Natural killer cell (primary cell): ENCODE measurements around the gene TVP23A. TPM values are rescaled to one million over a fixed set of nuclear protein-coding genes. Genes with fewer than 3 reads are reported as not detected.
"Not testable (repeated sequence)": the region's sequence is repeated elsewhere in the genome, so short reads cannot be mapped to it uniquely, and the experiment has no call there.

ENCODE experiments used
- ATAC-seq, 3 donors: fragments of 150-1000 bp in 2 of 3; fragments of 200-7000 bp in 1 of 3; cut with Tn5 transposase; 1 replicate in 1 of 3; 2 replicates in 2 of 3; pipeline ENCODE4 v1.10.0; 2021; ENCODE audit warnings: mild to moderate bottlenecking in 2 of 3, moderate library complexity in 2 of 3
- DNase-seq, 2 donors: peaks; one replicate each; pipeline versions ENCODE4 v3.0.0 to v3.0.0-alpha.2; 2013 to 2021; ENCODE audit warnings: mixed read lengths in 1 of 2
- H3K27ac ChIP-seq: one replicate; pipeline ENCODE4 v1.5.1; 2013; ENCODE audit warnings: mild to moderate bottlenecking, low read length
- H3K27me3 ChIP-seq: one replicate; pipeline ENCODE4 v1.6.1; 2013; ENCODE audit warnings: low read length; ENCODE audit not compliant: control insufficient read depth, insufficient read depth
- H3K36me3 ChIP-seq: one replicate; pipeline ENCODE4 v1.6.1; 2013; ENCODE audit warnings: low read length; ENCODE audit not compliant: control insufficient read depth, insufficient read depth
- H3K4me1 ChIP-seq: one replicate; pipeline ENCODE4 v1.6.1; 2013; ENCODE audit warnings: low read length; ENCODE audit not compliant: control insufficient read depth, insufficient read depth
- H3K4me3 ChIP-seq: one replicate; pipeline ENCODE4 v1.5.1; 2013; ENCODE audit warnings: low read length
- H3K9me3 ChIP-seq: one replicate; pipeline ENCODE4 v1.6.1; 2013; ENCODE audit warnings: low read length; ENCODE audit not compliant: control insufficient read depth, insufficient read depth
- H3K27ac Mint-ChIP-seq, 2 donors: one replicate each; pipeline ENCODE4 v1.8.0; 2022; ENCODE audit warnings: mild to moderate bottlenecking in 2 of 2, mixed read lengths in 2 of 2, moderate library complexity in 1 of 2
- H3K27me3 Mint-ChIP-seq, 2 donors: one replicate each; pipeline ENCODE4 v1.8.0; 2022; ENCODE audit warnings: low read depth in 2 of 2, mixed read lengths in 2 of 2
- H3K36me3 Mint-ChIP-seq: one replicate; pipeline ENCODE4 v1.8.0; 2022; ENCODE audit warnings: mixed read lengths
- H3K4me1 Mint-ChIP-seq, 2 donors: one replicate each; pipeline ENCODE4 v1.8.0; 2022; ENCODE audit warnings: mixed read lengths in 2 of 2
- H3K4me3 Mint-ChIP-seq: one replicate; pipeline ENCODE4 v1.8.0; 2022; ENCODE audit warnings: mild to moderate bottlenecking, moderate library complexity, mixed read lengths
- H3K9me3 Mint-ChIP-seq, 2 donors: one replicate each; pipeline ENCODE4 v1.8.0; 2022; ENCODE audit warnings: mixed read lengths in 2 of 2
- WGBS: methylation state at CpG from one replicate; pipeline ENCODE4 v1.1.7; 2013; ENCODE audit warnings: missing lambda C conversion rate; ENCODE audit not compliant: insufficient coverage; 5-methylcytosine and 5-hydroxymethylcytosine counted together
- intact Hi-C: fragments of 100-400 bp; cut with micrococcal nuclease; formaldehyde crosslinking; loops from one replicate; pipeline ENCODE4 v1.14.2; 2022
- total RNA-seq, 4 donors: library from RNA; stranded (reverse); fragments of 120-200 nt in 1 of 4; gene quantifications; one replicate each; pipeline versions ENCODE4 v1.2.3 to v1.2.4, GENCODE V29; 2013 to 2022
- TF ChIP-seq, protein P1 (sequence below): fragments of 200-600 bp; IDR thresholded peaks from one replicate; pipeline ENCODE4 v1.8.0; 2022; ENCODE audit warnings: antibody characterized with exemption

TVP23A gene
- total RNA-seq, 3 donors from 2014 or later (not counting 1 experiment from before 2014, with no cell fraction given) = not detected

DNA sequence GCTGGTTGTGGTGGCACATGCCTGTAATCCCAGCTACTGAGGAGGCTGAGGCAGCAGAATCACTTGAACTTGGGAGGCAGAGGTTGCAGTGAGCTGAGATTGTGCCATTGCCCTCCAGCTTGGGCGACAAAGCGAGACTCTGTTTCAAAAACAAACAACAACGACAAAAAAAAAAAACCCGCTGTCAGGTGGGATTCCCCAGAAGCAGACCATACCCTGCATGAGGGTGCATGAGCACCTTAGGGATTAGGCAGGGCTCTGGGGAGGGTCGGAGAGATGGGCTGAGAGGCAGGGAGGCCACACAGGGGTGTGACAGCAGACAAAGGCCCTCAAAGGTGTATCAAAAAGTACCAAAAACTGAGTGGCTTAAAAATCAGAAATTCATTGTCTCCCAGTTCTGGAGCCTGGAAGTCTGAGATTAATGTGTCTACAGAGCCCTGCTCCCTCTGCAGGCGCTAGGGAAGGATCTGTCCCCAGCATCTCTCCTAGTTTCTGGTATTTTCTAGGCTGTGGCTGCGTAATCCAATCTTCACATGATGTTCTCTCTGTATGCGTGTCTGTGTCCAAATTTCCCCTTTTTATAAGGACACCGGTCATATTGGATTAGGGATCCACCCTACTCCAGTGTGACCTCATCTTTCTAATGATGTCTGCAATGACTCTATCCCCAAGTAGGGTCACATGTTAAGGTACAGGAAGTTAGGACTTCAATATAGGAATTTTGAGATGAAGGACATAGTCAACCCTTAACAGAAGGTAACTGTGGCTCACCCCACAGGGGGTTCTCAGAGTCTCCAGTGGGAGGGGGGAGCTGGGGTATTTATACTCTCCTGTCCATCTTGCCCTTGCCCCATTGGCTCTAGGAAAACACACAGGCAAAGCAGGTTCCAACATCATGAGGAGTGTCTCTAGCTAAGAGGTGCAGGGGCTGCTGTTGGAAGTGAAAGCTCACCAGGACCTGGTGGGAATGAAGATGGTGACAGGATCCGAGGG, 13.6 kb upstream of the TVP23A start:
- Histone ChIP-seq H3K9me3 (no peaks in the 10 kb centered on the region), H3K27me3 (no peaks in the 10 kb centered on the region), H3K27ac (no peak overlapping the region), H3K4me1 (peaks cover 18% of the 10 kb centered on the region), H3K4me3 (no peak overlapping the region), H3K36me3 (no peaks in the 10 kb centered on the region)
- ATAC-seq (no peak), DNase-seq (no peak)
- H3K27ac Mint-ChIP-seq = no peak overlapping the region
- H3K36me3 Mint-ChIP-seq = no peaks in the 10 kb centered on the region
- TF ChIP-seq, protein P1, sequence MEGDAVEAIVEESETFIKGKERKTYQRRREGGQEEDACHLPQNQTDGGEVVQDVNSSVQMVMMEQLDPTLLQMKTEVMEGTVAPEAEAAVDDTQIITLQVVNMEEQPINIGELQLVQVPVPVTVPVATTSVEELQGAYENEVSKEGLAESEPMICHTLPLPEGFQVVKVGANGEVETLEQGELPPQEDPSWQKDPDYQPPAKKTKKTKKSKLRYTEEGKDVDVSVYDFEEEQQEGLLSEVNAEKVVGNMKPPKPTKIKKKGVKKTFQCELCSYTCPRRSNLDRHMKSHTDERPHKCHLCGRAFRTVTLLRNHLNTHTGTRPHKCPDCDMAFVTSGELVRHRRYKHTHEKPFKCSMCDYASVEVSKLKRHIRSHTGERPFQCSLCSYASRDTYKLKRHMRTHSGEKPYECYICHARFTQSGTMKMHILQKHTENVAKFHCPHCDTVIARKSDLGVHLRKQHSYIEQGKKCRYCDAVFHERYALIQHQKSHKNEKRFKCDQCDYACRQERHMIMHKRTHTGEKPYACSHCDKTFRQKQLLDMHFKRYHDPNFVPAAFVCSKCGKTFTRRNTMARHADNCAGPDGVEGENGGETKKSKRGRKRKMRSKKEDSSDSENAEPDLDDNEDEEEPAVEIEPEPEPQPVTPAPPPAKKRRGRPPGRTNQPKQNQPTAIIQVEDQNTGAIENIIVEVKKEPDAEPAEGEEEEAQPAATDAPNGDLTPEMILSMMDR = no peak
- 88% methylated on average over 9 of the region's 10 CpGs for WGBS
- H3K9me3 Mint-ChIP-seq = no peaks in the 10 kb centered on the region
- no peak overlapping the region for H3K4me3 Mint-ChIP-seq
- H3K27me3 Mint-ChIP-seq = peaks cover 0 to 7% of the 10 kb centered on the region in 2 donors
- no peaks in the 10 kb centered on the region for H3K4me1 Mint-ChIP-seq
- intact Hi-C loops = no loop called here

DNA sequence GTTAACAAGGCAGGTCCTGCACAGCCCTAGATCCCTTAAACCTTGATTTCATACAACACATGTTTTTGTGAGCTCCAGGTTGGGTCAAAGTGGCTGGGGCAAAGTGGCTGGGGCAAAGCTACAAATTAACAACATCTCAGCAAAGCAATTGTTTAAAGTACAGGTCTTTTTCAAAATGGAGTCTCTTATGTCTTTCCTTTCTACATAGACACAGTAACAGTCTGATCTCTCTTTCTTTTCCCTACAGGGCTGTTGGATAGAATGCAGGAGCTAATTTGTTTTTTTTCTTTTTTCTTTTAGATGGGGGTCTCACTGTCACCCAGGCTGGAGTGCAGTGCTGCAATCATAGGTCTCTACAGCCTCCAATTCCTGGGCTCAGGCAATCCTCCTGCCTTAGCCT, 11.6 kb upstream of the TVP23A start:
- H3K36me3 Mint-ChIP-seq, H3K36me3 ChIP-seq, H3K27me3 ChIP-seq, H3K4me3 Mint-ChIP-seq, H3K4me1 Mint-ChIP-seq, H3K9me3 ChIP-seq, H3K27me3 Mint-ChIP-seq, ATAC-seq, H3K27ac ChIP-seq, DNase-seq, intact Hi-C loops, H3K9me3 Mint-ChIP-seq, H3K4me3 ChIP-seq, H3K27ac Mint-ChIP-seq: not testable (repeated sequence)
- peaks cover 18% of the 10 kb centered on the region for H3K4me1 ChIP-seq

DNA sequence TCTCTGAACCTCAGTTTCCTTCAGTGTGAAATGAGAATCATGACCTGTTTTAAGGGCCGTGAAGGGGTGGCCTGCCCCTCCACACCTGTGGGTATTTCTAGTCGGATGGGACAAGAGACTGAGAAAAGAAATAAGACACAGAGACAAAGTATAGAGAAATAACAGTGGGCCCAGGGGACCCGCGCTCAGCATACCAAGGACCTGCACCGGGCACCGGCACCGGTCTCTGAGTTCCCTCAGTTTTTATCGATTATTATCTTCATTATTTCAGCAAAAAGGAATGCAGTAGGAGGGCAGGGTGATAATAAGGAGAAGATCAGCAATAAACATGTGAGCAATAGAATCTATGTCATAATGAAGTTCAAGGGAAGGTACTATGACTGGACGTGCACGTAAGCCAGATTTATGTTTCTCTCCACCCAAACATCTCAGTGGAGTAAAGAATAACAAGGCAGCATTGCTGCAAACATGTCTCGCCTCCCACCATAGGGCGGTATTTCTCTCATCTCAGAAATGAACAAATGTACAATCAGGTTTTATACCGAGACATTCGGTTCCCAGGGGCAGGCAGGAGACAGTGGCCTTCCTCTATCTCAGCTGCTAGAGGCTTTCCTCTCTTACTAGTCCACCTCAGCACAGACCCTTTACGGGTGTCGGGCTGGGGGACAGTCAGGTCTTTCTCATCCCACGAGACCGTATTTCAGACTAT, 10.9 kb upstream of the TVP23A start:
- H3K4me3 Mint-ChIP-seq, DNase-seq, H3K4me1 Mint-ChIP-seq, H3K36me3 Mint-ChIP-seq, H3K9me3 Mint-ChIP-seq, H3K36me3 ChIP-seq, H3K27me3 Mint-ChIP-seq, intact Hi-C loops, H3K4me3 ChIP-seq, H3K27ac ChIP-seq, ATAC-seq, H3K27ac Mint-ChIP-seq, H3K27me3 ChIP-seq, H3K9me3 ChIP-seq: not testable (repeated sequence)
- peaks cover 18% of the 10 kb centered on the region for H3K4me1 ChIP-seq
- 85% methylated on average over 13 of the region's 18 CpGs for WGBS

DNA sequence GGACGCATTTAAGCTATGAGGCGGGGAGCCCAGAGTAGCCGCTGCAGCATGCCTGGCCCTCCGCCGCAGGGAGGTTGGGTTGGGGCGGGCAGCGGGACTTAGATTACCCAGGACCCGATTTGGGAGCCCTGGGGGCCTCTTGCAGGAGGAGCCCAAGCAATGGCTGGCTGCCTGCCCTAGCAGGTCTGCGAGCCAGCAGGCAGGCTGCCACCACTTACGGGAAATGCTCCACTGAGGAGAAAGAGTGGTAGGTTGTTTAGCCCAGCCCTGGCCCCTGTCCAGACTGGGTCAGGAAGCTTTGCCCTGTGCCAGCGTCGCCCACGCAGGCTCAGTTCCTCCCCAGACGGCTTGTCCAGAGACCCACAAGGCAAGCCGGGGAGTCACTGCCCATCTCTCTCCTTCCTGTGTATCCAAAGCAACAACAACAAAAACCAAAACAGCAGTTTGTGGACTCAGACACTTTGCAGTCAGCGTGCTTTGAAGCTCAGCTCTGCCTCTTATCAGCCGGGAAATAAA, 10.3 kb upstream of the TVP23A start:
- Mint-ChIP-seq H3K4me1 (no peaks in the 10 kb centered on the region), H3K36me3 (no peaks in the 10 kb centered on the region), H3K9me3 (no peaks in the 10 kb centered on the region), H3K4me3 (no peak overlapping the region), H3K27me3 (no peaks in the 10 kb centered on the region), H3K27ac (no peak overlapping the region)
- Histone ChIP-seq H3K27me3 (no peaks in the 10 kb centered on the region), H3K27ac (no peak overlapping the region), H3K4me3 (no peak overlapping the region), H3K4me1 (peaks cover 18% of the 10 kb centered on the region), H3K9me3 (no peaks in the 10 kb centered on the region), H3K36me3 (no peaks in the 10 kb centered on the region)
- TF ChIP-seq, protein P1 = no peak
- WGBS = 36% methylated on average over 17 of the region's 17 CpGs
- intact Hi-C loops = no loop called here
- ATAC-seq (peak in 1 of 3 donors; percentile 30), DNase-seq (no peak)
